GM19438 (cell line): ENCODE results near the gene APC2.
"Not testable (repeated sequence)": the region's sequence is repeated elsewhere in the genome, so short reads cannot be mapped to it uniquely, and the experiment has no call there.

Source experiments
- ATAC-seq: cut with Tn5 transposase; IDR thresholded peaks from one replicate; pipeline ENCODE4 v1.9.1; 2021; ENCODE audit warnings: low read depth; ENCODE audit not compliant: unreplicated experiment

Gene APC2

DNA sequence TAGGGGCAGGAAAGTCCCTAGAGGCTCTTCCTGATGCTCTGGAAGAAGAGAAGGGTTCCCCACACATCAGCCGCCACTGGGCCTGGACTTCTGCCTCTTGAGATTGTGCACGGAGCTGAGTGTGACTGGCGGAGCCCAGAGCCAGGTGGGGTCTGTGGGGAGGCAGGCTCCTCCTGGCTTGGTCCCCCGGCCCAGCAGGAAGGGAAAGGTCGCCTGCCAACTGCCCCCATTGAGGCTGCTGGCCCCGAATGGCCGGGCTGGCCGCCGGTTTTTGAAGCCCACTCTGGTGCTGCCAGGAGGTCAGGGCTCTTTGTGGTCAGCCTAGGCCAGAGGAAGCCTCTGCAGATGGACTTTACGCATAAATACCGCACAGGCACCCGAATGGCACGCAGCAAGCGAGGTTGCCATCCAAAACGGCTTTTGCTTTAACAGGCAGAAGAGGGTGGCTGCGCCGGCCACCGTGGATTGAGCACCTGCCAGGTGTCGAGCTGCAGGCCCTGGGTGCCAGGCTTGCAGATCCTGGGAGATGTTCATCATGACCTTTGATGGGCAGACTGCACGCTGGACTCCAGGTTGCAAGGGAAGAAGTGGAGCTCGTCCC, 37.5 kb upstream of the APC2 start:
- ATAC-seq = no peak

DNA sequence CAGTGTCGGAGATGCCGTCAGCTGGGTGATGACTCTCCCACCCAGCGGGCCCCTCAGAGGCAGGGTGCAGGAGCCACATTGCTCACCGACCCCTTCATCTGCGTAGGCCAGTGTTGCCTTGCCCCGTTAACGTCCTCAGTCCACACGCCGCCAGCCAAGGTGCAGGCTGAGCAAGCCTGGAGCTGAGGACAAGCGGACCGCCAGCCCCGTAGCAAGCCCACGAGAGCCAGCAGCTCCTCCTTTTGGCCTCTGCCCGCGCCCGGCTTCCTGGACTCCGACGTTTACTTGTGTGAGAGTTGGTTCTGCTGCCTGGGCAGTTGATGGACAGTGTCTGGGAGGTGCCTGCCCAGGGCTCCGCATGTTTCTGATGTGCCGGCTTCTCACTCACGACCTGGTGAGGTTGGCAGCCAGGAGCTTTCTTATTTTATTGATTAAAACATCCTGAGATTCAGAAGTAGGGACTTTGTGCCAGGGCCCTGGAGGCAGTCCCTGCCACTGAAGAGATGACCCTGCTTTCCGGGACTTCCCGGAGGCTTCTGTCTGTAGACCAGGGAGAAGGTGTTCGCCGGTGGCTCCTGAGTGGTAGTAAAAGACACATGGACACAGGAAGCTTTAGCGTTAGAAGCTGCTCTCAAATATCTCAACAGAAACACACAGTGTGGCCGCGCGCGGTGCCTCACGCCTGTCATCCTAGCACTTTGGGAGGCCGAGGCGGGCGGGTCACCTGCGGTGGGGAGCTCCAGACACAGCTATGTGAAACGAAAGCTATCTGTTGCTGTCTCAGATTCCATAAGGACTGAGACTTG, 36.7 kb upstream of the APC2 start:
- ATAC-seq = no peak

DNA sequence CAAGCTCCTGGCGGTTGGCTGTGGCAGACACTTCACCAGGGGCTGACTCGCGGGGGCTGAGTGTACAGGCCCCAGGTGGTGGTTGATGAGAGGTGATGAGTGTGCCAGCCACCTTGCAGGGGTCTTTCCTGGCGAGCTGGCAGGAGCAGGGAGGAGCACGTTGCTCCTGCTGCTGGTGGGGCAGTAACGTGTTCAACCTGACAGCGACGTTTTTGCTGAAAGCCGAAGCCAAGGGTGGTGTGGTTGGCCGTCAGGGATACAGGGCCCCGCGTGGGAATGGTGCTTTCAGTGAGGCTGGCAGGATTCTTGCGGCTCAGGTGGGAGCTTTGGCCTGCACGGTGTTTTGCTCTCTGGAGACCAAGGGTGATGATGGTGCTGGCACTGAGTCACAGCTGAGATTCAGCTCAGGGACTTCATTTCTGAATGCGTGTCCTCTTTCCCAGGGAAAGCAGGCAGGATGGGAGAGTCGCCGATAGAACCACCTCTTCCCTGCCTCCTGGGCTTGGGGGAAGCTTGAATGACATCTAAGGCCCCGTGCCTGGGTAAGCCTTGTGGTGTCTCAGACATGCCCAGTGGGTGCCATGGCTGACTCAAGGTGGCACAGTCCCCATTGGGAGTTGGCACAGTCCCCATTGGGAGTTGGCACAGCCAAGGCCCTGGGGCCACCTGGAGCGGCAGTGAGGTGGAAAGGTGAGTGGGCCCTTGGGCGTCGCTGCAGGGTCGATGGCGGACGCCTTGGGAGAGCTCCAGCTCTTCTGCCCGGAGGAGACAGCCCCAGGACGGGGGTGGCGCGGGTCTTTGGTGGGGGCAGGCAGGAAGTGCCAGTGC, 33.7 kb upstream of the APC2 start:
- ATAC-seq = no peak

DNA sequence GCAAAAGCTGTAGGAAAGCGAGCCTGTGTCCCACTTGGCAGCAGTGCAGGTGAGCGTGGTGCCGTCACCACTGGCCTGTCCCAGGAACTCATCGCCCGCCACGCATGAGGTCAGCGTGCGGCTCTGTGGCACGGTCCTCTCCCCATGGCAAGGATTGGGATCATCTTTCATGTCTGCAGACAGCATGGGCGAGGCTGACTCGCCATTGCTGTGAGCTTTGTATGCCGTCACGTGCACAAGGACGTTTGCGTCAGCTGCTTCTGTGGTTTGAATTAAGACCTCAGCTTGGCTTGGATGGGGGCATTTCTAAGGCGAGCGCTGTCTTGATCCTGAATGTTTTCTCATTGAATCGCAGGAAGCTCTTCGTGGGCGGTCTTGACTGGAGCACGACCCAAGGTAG, 32.8 kb upstream of the APC2 start:
- ATAC-seq = no peak

DNA sequence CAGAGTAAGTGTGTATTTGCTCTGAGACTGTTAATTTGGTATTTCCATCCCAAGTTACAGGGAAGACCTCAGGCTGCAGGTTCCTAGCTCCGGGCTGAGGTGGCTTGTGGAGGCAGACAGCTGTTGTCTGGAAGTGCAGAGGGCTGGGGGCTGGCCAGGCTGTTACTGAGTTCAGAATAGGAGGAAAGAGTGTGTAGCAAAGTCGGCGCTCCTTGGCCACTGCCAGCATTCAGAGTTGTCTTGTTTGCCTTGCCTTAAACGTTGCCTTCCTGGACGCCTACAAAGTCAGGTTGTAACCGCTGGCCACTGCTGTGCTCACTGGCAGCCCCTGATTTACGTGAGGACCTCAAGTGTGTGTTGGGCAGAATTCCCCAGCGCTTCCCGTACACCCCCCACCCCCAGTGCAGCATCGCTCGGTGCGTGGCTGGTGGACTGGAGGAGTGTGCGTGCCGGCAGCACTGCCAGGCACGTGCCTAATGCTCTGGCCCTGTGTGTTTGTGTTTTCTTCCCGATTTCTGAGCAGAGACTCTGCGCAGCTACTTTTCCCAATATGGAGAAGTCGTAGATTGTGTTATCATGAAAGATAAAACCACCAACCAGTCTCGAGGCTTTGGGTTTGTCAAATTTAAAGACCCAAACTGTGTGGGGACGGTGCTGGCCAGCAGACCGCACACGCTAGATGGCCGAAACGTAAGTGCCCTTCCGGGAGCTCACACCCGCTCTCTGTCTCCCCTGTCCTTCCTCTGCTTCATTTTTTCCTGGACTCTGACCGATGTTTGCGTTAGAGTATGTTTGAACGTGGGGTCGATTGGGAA, 32.0 kb upstream of the APC2 start:
- ATAC-seq = no peak

DNA sequence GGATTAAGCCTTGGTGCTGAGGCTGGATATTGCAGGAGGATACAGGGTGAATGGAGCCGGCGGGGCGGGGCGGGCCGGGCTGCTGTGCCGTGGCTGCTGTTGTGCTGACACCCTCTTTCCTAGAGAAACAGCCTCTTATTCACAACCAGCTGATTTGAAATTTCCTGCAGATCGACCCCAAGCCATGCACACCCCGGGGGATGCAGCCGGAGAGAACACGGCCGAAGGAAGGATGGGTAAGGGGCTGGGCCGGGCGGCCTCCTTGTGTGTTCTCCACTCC, 31.5 kb upstream of the APC2 start:
- no peak for ATAC-seq

DNA sequence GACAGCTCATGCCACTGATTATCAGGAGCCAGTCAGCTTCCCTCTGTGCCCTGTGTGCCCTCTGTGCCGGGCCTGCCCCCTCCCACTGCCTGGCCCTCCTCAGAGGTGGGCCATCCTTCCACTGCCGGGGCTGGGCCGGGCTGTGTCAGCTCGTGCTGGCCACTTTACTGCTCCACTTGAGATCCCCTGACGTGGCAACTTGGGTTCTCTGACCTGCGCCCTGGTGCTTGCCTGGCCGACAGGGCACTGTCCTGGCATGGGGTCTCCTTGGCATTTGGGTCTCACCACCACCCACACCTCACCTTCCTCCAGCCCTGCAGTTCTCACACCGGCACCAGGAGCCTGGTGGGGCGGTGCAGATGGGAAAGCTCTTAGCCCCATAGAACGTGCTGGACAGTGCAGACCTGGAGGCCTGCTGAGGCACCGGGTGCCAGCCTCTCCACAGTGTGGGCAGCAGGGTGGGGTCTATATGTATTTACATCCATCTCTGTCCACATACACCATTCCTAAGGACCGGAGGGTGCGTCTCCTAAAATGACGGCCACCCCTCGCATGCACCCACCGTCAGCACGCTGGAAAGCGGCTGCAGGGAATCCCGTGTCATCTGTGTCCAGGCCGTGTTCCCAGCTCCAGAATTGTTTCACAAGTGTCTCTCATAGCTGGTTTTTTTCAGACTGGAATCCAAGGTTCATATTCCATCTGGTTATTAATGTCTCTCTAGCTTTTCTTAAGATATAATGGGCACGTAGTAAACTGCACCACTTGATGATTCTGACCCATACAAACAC, 30.8 kb upstream of the APC2 start:
- ATAC-seq = no peak

DNA sequence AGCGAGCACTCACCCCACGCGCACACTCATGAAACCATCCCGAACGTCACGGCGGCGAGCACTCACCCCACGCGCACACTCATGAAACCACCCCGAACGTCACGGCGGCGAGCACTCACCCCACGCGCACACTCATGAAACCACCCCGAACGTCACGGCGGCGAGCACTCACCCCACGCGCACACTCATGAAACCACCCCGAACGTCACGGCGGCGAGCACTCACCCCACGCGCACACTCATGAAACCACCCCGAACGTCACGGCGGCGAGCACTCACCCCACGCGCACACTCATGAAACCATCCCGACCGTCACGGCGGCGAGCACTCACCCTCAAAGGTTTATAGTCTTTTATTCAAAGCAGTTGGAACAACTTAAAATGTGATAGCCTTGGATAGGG, 29.8 kb upstream of the APC2 start:
- ATAC-seq = not testable (repeated sequence)

DNA sequence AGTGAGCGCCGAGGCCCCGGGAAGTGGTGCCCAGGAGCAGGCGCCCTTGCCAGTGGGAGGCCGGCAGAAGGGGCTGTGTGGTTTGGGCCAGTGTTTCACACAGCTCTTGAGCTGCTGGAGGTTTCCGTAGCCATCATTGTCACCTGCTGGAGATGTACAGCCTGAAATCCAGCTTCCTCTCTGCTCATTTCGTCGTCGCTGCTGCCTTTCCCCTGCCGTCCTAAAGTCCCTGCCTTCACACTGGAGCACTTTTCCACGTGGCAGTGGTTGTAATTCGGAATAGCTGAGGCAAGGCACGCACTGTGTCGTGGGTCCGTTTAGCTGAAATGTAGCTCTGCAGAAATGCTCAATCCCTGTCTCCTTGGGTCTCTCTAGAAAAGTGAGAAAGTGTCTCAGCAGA, 29.3 kb upstream of the APC2 start:
- no peak for ATAC-seq

DNA sequence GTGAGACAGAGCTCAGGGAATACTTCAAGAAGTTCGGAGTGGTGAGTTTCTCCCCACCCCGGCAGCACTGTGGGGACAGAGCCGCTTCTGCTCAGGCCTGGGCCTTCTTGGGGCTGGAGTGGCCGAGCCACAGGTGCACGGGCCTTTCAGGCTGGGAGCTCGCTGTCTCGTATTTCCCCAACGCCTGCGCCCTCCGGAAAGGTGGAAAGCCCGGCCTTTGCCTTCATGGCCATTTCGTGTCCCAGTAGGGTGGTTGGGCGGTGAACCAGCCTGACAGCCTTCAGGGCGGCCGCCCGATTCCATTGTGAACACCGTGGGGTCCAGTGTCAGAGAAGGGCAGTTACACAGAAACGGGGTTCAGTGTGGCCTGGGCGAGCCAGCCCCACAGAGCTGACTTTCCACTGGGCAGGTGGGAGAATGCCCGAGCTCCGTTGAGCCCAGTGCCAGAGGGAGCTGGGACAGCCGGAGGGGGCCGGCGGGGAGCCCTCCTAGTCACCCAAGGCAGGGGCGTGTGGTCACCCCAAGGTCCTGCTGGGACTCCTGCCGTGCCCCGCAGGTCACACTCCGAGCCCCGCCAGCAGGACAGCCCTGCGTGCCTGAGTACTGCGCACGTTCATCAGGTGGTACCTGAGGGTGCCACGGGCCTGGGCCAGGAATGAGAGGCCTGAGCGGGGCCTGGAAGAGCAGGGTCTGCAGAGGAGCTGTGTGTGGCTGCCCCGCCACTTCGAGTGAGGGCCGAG, 28.5 kb upstream of the APC2 start:
- ATAC-seq = no peak

DNA sequence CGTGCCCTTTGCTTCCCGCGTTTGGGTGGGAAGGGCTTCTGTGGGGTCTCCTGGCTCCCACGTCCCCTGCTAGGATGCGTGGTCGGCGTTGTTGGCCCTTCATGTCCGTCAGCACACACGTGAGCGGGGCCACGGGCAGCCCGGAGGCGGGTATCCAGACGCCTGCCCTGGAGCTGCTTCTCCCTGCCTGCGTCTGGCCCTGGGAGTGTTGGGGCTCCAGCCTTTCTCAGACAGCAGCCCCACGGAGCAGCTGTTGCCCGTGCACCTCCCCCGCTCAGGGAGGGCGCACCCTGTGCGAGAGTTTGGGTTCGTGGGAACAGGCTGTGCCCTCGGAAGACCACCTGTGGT, 28.0 kb upstream of the APC2 start:
- ATAC-seq = no peak

DNA sequence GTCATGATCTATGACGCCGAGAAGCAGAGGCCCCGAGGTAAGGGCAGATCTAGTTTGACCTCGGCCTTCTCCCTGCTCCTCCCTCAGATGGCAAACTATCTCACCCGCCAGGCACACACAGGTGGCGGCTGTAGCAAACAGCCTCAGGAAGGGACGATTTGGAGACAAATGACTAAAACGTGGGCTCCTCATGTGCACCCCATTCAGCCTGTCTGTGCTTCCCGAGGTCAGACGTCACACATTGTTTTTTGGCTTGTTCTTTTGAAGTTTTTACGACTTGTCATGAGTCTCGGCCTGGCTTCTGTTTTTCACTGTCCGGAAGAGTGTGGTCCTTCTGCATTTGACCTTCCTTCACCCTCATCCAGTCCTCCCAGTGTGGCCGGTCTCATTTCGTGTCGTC, 27.6 kb upstream of the APC2 start:
- no peak for ATAC-seq

DNA sequence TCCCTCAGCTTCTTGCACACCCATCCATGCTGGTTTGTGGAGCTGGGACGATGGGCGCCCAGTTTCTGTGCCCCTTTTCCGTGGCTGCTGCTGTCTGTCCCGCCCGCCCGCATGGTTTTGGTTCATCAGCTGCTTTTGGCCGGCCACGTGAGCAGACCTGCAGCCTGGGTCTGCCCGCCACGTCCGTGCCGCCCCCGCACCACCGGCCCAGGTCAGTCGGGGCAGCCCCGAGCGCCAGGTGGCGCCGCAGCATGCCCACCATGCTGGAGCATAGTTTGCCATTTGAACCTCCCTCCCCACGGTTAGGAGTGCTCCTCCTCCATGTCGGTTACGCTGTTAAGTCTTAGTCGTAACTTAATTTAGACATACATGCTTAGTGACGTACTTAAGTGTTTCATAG, 27.0 kb upstream of the APC2 start:
- no peak for ATAC-seq

DNA sequence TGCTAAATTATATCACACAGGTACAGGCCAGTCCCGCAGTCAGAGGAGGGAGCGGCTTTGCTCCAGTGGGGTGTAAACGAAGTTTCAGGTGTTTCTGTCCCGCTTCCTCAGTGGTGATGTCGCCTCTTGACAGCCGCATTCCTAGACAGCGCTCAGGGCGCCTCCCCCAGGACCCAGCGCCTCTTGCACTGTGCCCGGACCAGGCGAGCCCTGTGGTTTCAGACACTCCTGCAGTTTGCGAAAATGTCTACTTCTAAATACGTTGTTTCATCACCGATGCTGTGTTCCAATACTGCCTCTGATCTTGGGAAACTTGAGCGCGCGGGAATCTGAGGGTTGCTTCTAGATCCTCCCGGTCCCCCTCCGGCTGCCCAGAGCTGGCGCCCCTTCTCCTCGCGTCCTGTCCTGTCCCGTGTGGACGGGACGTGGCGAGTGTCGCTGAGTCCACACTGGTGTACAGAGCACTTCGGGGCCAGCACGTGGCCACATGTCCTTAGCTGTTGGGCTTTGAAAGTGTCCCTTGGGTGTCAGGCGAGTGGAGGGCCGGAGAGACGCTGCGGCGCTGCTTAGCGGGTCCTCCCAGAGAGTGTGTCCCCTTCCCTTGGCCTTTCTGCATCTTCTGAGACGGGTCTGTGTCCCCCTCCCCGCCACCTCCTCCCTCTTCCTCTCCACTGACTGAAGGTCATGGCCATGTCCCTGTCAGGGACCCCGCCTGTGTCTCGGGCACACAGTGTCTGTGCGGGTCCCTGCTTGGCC, 26.3 kb upstream of the APC2 start:
- no peak for ATAC-seq

DNA sequence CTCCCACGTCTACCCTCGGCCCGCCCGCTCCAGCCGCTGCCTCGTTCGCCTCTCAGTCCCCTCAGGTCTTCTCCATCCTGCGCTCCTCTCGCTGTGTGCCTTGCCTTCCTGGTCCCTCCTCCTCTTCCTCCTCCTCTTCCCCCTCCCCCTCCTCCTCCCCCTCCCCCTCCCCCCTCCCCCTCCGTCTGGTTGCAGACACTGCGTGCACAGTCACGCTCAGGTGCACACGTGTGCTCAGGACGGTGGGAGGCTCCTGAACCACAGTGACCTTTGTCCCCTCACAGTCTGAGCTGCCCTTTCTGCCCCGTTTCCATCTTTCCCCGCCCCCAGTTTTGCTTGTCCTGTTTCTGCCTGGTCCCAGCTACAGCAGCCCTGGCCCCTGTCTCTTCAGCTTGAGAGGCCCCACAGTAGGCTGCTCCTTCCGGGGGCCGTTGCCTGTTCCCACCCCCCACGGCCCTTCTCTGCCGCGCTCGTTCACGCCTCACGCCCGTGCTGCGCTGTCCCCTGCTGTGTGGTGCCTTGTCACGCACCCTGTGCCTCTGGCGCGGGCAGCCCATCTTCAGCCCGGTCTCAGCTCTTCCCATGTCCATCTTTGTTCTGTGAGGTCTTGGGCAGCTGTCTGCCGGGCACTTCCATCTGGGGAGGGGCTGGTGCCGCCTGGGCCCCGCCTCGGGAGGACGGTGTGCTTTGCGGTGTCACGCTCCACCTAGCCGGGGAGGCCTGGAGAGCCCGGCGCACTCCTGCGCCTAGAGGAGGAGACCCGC, 25.5 kb upstream of the APC2 start:
- ATAC-seq = no peak

DNA sequence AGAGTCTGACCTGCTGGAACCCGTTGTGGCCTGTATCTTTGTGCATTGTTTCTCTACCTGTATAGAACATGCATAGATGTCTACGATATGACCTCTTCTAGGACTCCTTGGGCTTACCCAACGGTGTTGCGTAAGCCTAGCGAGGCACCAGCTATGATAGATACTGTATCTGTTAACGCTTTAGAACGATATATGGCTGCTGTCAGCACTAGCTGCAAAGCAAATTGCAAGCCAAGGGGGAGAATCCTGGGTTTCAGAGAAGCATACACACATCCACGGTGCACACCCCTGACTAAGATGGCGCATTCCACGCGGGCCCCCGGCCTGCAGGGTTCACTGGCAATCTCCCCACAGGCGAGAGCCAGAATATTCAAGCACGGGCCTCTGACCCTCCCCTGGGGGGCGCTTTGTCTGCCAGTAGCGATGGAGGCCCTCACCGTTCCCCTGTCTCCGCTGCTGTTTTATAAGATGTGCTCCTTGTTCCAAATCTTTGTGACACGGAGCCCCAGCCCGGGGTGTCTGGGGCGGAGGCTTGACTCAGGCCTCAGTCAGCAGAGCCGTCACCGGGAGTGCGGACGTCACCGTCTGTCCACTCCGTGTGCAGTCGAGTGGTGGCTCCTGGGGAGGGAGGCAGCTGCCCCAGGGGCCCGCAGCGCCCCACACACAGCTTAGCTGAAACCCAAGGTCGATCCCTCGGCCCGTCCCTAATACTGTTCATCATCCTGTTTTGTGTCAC, 24.7 kb upstream of the APC2 start:
- no peak for ATAC-seq

DNA sequence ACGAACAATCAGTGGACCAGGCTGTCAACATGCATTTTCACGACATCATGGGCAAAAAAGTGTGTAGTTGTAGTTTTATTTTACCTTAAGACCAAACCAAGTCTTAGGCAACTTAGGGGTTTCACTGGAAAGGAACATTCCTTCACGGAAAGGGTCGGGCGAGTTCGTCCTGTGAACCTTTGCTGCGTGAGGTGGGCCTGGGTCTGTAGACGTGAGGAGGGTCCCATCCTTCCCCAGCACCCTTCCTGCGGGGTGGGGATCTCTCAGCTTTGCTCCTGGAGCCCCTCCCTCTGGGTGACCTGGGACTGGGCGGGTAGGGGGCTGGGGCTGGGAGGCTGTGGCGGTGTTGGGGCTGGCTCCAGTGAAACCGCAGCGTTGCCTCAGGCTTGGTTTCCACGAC, 24.0 kb upstream of the APC2 start:
- no peak for ATAC-seq

DNA sequence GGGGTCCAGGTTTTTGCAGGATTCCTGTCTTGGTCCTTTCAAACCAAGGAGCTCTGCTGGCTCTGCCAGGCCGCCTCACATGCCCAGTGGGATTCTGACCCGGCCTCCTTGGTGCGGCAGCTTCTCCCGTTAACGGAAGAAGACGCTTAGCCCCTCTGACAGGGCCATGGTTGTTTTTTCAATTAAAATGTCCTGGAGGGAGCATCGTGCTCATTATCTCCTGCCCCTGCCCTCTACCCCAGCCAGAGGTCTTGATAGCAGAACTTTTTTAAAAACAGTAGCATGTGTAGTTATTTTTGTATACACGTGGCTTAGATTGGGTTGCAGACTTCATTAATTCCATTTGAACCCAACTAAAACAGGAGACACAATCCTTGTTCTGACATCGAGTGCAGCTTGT, 23.2 kb upstream of the APC2 start:
- no peak for ATAC-seq
